ENCODE data around the gene PACS1. TPM values are rescaled to one million over a fixed set of nuclear protein-coding genes. Genes with fewer than 3 reads are reported as not detected.

Gene PACS1
- polyA plus RNA-seq, 1 donor (not counting 4 experiments of a cell fraction or from before 2014, with no cell fraction given) = 14.9 TPM

DNA sequence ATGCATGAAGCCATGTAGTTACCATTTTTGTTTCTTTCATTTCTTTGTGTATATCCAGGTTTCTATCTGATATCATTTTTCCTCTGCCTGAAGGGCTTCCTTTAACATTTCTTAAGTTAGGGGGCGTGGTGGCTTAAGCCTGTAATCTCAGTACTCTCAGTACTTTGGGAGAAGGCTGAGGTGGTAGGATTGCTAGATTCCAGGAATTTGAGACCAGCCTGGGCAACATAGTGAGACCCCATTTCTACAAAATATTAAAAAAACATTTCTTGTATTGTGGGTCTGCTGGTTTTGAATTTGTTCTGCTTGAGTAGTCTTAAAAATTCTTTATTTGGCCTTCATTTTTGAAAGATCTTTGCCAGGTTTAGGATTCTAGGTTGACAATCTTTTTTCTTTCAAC is 5.5 kb upstream of the PACS1 start:
- Histone ChIP-seq H3K9ac (ENCODE audit: control insufficient read depth, extremely low read depth, insufficient read depth, low read length) (no peak overlapping the region), H3K79me2 (ENCODE audit: control insufficient read depth, insufficient read depth, low read length) (peaks cover 15% of the 10 kb centered on the region), H3K4me2 (ENCODE audit: control insufficient read depth, extremely low read depth, insufficient read depth, low read depth, low read length) (no peak overlapping the region), H3K27me3 (ENCODE audit: control insufficient read depth, extremely low read depth, insufficient read depth, low read length) (no peaks in the 10 kb centered on the region), H3K4me1 (ENCODE audit: control insufficient read depth, extremely low read depth, insufficient read depth, low read length) (peaks cover 23% of the 10 kb centered on the region), H3K27ac (ENCODE audit: control insufficient read depth, insufficient read depth, low read length) (no peak overlapping the region), H3K36me3 (ENCODE audit: control insufficient read depth in 2 of 2, extremely low read depth in 1 of 2, insufficient read depth in 2 of 2, low read length in 2 of 2) (peaks cover 51 to 71% of the 10 kb centered on the region in 2 experiments), H2AFZ (ENCODE audit: control insufficient read depth, low read length) (no peak overlapping the region), H3K9me3 (ENCODE audit: control insufficient read depth, low read depth, low read length) (no peaks in the 10 kb centered on the region), H3K9me1 (ENCODE audit: control insufficient read depth, extremely low read depth, insufficient read depth, low read length) (peaks cover 3% of the 10 kb centered on the region), H3K4me3 (ENCODE audit: control insufficient read depth in 2 of 3, extremely low read depth in 1 of 3, insufficient read depth in 2 of 3, low read depth in 1 of 3, low read length in 3 of 3) (no peak overlapping the region), H4K20me1 (ENCODE audit: control insufficient read depth, extremely low read depth, insufficient read depth, low read length) (peaks cover 11% of the 10 kb centered on the region)
- DNase-seq (ENCODE audit: low read depth, low spot score) = no peak
- TF ChIP-seq EZH2 (IDR thresholded peaks at IDR 0.05; ENCODE audit: low read length) = no peak
- TF ChIP-seq, protein P1, sequence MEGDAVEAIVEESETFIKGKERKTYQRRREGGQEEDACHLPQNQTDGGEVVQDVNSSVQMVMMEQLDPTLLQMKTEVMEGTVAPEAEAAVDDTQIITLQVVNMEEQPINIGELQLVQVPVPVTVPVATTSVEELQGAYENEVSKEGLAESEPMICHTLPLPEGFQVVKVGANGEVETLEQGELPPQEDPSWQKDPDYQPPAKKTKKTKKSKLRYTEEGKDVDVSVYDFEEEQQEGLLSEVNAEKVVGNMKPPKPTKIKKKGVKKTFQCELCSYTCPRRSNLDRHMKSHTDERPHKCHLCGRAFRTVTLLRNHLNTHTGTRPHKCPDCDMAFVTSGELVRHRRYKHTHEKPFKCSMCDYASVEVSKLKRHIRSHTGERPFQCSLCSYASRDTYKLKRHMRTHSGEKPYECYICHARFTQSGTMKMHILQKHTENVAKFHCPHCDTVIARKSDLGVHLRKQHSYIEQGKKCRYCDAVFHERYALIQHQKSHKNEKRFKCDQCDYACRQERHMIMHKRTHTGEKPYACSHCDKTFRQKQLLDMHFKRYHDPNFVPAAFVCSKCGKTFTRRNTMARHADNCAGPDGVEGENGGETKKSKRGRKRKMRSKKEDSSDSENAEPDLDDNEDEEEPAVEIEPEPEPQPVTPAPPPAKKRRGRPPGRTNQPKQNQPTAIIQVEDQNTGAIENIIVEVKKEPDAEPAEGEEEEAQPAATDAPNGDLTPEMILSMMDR (optimal IDR thresholded peaks at IDR 0.05 in 1 of 3, IDR thresholded peaks at IDR 0.05 in 1 of 3, conservative IDR thresholded peaks at IDR 0.05 in 1 of 3; ENCODE audit: extremely low read depth in 1 of 3, insufficient read depth in 2 of 3, low read length in 3 of 3) = no peak
- no peak for FAIRE-seq
- dilution Hi-C loops (cut with MboI; ENCODE audit: extremely low pct_ligation_motif_present, low sequenced_read_pairs) = no loop called here

DNA sequence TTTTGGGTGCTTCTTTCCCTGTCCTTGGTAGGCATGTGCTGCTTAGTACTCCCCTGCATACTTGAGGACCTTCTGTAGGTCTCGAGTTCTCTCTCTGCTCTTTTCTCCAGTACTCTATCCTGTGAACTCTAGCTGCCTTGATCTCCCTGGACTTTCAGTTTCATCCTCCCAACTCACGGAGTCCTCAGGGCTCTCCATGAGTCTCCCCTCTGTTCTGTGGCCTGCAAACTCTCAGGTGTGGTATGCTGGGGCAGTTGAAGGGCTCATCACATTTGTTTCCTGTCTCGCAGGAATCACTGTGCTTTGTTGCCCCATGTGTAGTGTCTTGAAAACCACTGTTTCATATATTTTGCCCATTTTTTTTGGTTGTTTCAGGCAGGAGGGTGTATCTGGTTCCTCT is 3.3 kb upstream of the PACS1 start:
- DNase-seq (ENCODE audit: low read depth, low spot score) (no peak), FAIRE-seq (no peak)
- H3K36me3 ChIP-seq (ENCODE audit: control insufficient read depth in 2 of 2, extremely low read depth in 1 of 2, insufficient read depth in 2 of 2, low read length in 2 of 2) = peaks cover 40 to 52% of the 10 kb centered on the region in 2 experiments
- H3K27me3 ChIP-seq (ENCODE audit: control insufficient read depth, extremely low read depth, insufficient read depth, low read length) = no peaks in the 10 kb centered on the region
- no peaks in the 10 kb centered on the region for H3K9me1 ChIP-seq (ENCODE audit: control insufficient read depth, extremely low read depth, insufficient read depth, low read length)
- H3K4me1 ChIP-seq (ENCODE audit: control insufficient read depth, extremely low read depth, insufficient read depth, low read length) = peaks cover 18% of the 10 kb centered on the region
- H3K9ac ChIP-seq (ENCODE audit: control insufficient read depth, extremely low read depth, insufficient read depth, low read length) = no peak overlapping the region
- no peaks in the 10 kb centered on the region for H3K9me3 ChIP-seq (ENCODE audit: control insufficient read depth, low read depth, low read length)
- peaks cover 11% of the 10 kb centered on the region for H4K20me1 ChIP-seq (ENCODE audit: control insufficient read depth, extremely low read depth, insufficient read depth, low read length)
- no peak overlapping the region for H3K27ac ChIP-seq (ENCODE audit: control insufficient read depth, insufficient read depth, low read length)
- H2AFZ ChIP-seq (ENCODE audit: control insufficient read depth, low read length) = no peak overlapping the region
- dilution Hi-C loops (cut with MboI; ENCODE audit: extremely low pct_ligation_motif_present, low sequenced_read_pairs) = no loop called here
- peaks cover 25% of the 10 kb centered on the region for H3K79me2 ChIP-seq (ENCODE audit: control insufficient read depth, insufficient read depth, low read length)
- no peak for TF ChIP-seq EZH2 (IDR thresholded peaks at IDR 0.05; ENCODE audit: low read length)
- H3K4me3 ChIP-seq (ENCODE audit: control insufficient read depth in 2 of 3, extremely low read depth in 1 of 3, insufficient read depth in 2 of 3, low read depth in 1 of 3, low read length in 3 of 3) = no peak overlapping the region
- no peak overlapping the region for H3K4me2 ChIP-seq (ENCODE audit: control insufficient read depth, extremely low read depth, insufficient read depth, low read depth, low read length)

DNA sequence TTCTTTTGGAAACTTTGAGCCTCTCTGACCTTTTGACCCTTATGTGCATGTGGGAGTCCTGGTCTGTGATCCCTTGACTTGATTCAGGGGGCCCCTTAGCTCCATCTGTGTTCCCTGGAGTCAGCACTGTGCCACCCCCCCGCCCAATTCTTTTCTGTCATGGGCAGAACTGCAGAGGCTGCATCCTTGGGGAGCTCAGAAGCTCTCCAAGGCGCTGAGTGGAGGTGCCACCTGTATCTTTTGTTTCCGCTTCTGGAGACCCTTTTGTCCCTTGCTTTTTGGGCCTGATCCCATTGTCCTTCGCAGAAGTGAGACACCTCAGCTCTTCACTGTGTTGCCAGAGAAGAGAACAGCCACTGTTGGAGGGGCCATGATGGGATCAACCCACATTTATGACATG is 2.4 kb upstream of the PACS1 start:
- dilution Hi-C loops (cut with MboI; ENCODE audit: extremely low pct_ligation_motif_present, low sequenced_read_pairs) = no loop called here
- TF ChIP-seq, protein P1 (optimal IDR thresholded peaks at IDR 0.05 in 1 of 3, IDR thresholded peaks at IDR 0.05 in 1 of 3, conservative IDR thresholded peaks at IDR 0.05 in 1 of 3; ENCODE audit: extremely low read depth in 1 of 3, insufficient read depth in 2 of 3, low read length in 3 of 3) = no peak
- TF ChIP-seq EZH2 (IDR thresholded peaks at IDR 0.05; ENCODE audit: low read length) = no peak
- Histone ChIP-seq H3K79me2 (ENCODE audit: control insufficient read depth, insufficient read depth, low read length) (peaks cover 33% of the 10 kb centered on the region), H3K4me3 (ENCODE audit: control insufficient read depth in 2 of 3, extremely low read depth in 1 of 3, insufficient read depth in 2 of 3, low read depth in 1 of 3, low read length in 3 of 3) (no peak overlapping the region), H3K4me1 (ENCODE audit: control insufficient read depth, extremely low read depth, insufficient read depth, low read length) (peaks cover 19% of the 10 kb centered on the region), H3K27ac (ENCODE audit: control insufficient read depth, insufficient read depth, low read length) (no peak overlapping the region), H2AFZ (ENCODE audit: control insufficient read depth, low read length) (no peak overlapping the region), H3K9me3 (ENCODE audit: control insufficient read depth, low read depth, low read length) (no peaks in the 10 kb centered on the region), H3K9me1 (ENCODE audit: control insufficient read depth, extremely low read depth, insufficient read depth, low read length) (no peaks in the 10 kb centered on the region), H3K36me3 (ENCODE audit: control insufficient read depth in 2 of 2, extremely low read depth in 1 of 2, insufficient read depth in 2 of 2, low read length in 2 of 2) (peaks cover 39 to 53% of the 10 kb centered on the region in 2 experiments), H4K20me1 (ENCODE audit: control insufficient read depth, extremely low read depth, insufficient read depth, low read length) (peaks cover 11% of the 10 kb centered on the region), H3K9ac (ENCODE audit: control insufficient read depth, extremely low read depth, insufficient read depth, low read length) (no peak overlapping the region), H3K4me2 (ENCODE audit: control insufficient read depth, extremely low read depth, insufficient read depth, low read depth, low read length) (no peak overlapping the region), H3K27me3 (ENCODE audit: control insufficient read depth, extremely low read depth, insufficient read depth, low read length) (no peaks in the 10 kb centered on the region)
- FAIRE-seq = no peak
- DNase-seq (ENCODE audit: low read depth, low spot score) = no peak
